ENCODE results near the gene FZD10. TPM values are rescaled to one million over a fixed set of nuclear protein-coding genes. Genes with fewer than 3 reads are reported as not detected.

The FZD10 gene
- total RNA-seq, 1 donor from 2014 or later: not detected

GRCh38 chr12:130131025-130131424 lies 31.2 kb upstream of the FZD10 start:
- no peak for DNase-seq (ENCODE audit: low read depth)

GRCh38 chr12:130131801-130132200 lies 30.5 kb upstream of the FZD10 start:
- DNase-seq (ENCODE audit: low read depth): no peak

- no peak for DNase-seq (ENCODE audit: low read depth)
Observed at GRCh38 chr12:130132831-130133511, 29.3 kb upstream of the FZD10 start.

- DNase-seq (ENCODE audit: low read depth): no peak
Observed at GRCh38 chr12:130133851-130134562, 28.3 kb upstream of the FZD10 start.

GRCh38 chr12:130134563-130134915 lies 27.7 kb upstream of the FZD10 start:
- DNase-seq (ENCODE audit: low read depth): no peak

- no peak for DNase-seq (ENCODE audit: low read depth)
Observed at GRCh38 chr12:130136509-130137039, 25.7 kb upstream of the FZD10 start.

GRCh38 chr12:130137040-130138018 lies 24.9 kb upstream of the FZD10 start:
- DNase-seq (ENCODE audit: low read depth): no peak

- DNase-seq (ENCODE audit: low read depth): no peak
Observed at GRCh38 chr12:130138478-130138877, 23.8 kb upstream of the FZD10 start.

GRCh38 chr12:130139567-130140421 lies 22.5 kb upstream of the FZD10 start:
- no peak for DNase-seq (ENCODE audit: low read depth)

GRCh38 chr12:130141105-130141504 lies 21.2 kb upstream of the FZD10 start:
- DNase-seq (ENCODE audit: low read depth): no peak

GRCh38 chr12:130141901-130142683 lies 20.2 kb upstream of the FZD10 start:
- no peak for DNase-seq (ENCODE audit: low read depth)

- no peak for DNase-seq (ENCODE audit: low read depth)
Observed at GRCh38 chr12:130142736-130143135, 19.5 kb upstream of the FZD10 start.

- DNase-seq (ENCODE audit: low read depth): no peak
Observed at GRCh38 chr12:130143136-130143535, 19.1 kb upstream of the FZD10 start.

- DNase-seq (ENCODE audit: low read depth): no peak
Observed at GRCh38 chr12:130144256-130144655, 18.0 kb upstream of the FZD10 start.

GRCh38 chr12:130145731-130146130 lies 16.5 kb upstream of the FZD10 start:
- DNase-seq (ENCODE audit: low read depth): no peak

- no peak for DNase-seq (ENCODE audit: low read depth)
Observed at GRCh38 chr12:130146176-130146931, 15.9 kb upstream of the FZD10 start.

- no peak for DNase-seq (ENCODE audit: low read depth)
Observed at GRCh38 chr12:130147875-130148596, 14.2 kb upstream of the FZD10 start.

GRCh38 chr12:130151846-130152245 lies 10.4 kb upstream of the FZD10 start:
- DNase-seq (ENCODE audit: low read depth): no peak
